Body of pancreas (tissue), 4 donors: ENCODE data around the gene SLC16A5. TPM values are rescaled to one million over a fixed set of nuclear protein-coding genes. Genes with fewer than 3 reads are reported as not detected.
A peak's percentile ranks its signal among the peaks of the same experiment; 100 is the strongest.

Source experiments
- ATAC-seq: fragments of 150-250 bp; one replicate; pipeline ENCODE4 v1.9.1; 2016
- DNase-seq, 4 donors: peaks; one replicate each; pipeline ENCODE4 v3.0.0-alpha.2; 2019
- H3K27ac ChIP-seq, 4 donors: fragments of 200-600 bp; sonication (generic); 1 replicate in 3 of 4; 2 replicates in 1 of 4; pipeline versions ENCODE4 v1.5.1 to v1.6.1; 2016 to 2019; ENCODE audit warnings: mild to moderate bottlenecking in 1 of 4, mixed read lengths in 1 of 4, moderate library complexity in 1 of 4
- H3K27me3 ChIP-seq, 2 donors: fragments of 200-600 bp; sonication (generic); one replicate each; pipeline ENCODE4 v1.6.0; 2016; ENCODE audit warnings: mild to moderate bottlenecking in 1 of 2
- H3K36me3 ChIP-seq, 2 donors: fragments of 200-600 bp; sonication (generic); replicated peaks in 1 of 2; 2 replicates each; pipeline ENCODE4 v1.5.1; 2016; ENCODE audit warnings: low read depth in 2 of 2; ENCODE audit not compliant: insufficient read depth in 1 of 2
- H3K4me1 ChIP-seq: fragments of 200-600 bp; sonication (generic); one replicate; pipeline ENCODE4 v1.6.0; 2016
- H3K4me3 ChIP-seq, 2 donors: fragments of 200-600 bp; sonication (generic); 1 replicate in 1 of 2; 2 replicates in 1 of 2; pipeline ENCODE4 v1.5.1; 2016 to 2019
- H3K9me3 ChIP-seq, 3 donors: fragments of 200-600 bp; sonication (generic); 1 replicate in 2 of 3; 2 replicates in 1 of 3; pipeline ENCODE4 v1.5.1; 2016
- CTCF ChIP-seq, 7 experiments: fragments of 450-650 bp in 4 of 7; fragments of 200-600 bp in 3 of 7; sonication (generic) in 3 of 7; IDR thresholded peaks; one replicate each; pipeline ENCODE4 v1.5.1; 2016 to 2019; ENCODE audit warnings: antibody characterized with exemption in 7 of 7
- POLR2A ChIP-seq, 3 donors: fragments of 450-650 bp; IDR thresholded peaks; one replicate each; pipeline ENCODE4 v1.6.1; 2016; ENCODE audit warnings: antibody characterized with exemption in 3 of 3, mild to moderate bottlenecking in 2 of 3
- WGBS, 2 donors: methylation state at CpG; one replicate each; pipeline ENCODE4 v1.1.5; 2017; 5-methylcytosine and 5-hydroxymethylcytosine counted together
- intact Hi-C: fragments of 100-400 bp; cut with DNase I; formaldehyde crosslinking; loops from one replicate; pipeline ENCODE4 v1.15.1; 2023
- small RNA-seq: library from RNA; depleted of rRNA; stranded (forward); fragments of <200 nt; gene quantifications from one replicate; pipeline ENCODE3, GENCODE V24; 2016
- total RNA-seq, 2 donors: library from RNA; depleted of rRNA; stranded (reverse); fragments of >200 nt; gene quantifications; one replicate each; pipeline ENCODE4 v1.1.0, GENCODE V29; 2016

Gene SLC16A5
- total RNA-seq, 2 donors from 2014 or later: 2.1 to 14.8 TPM

GRCh38 chr17:75154195-75155106, 66.7 kb downstream of the SLC16A5 start, which contains the start of gene JPT1:
Gene JPT1 (minus strand): TSS chr17:75154512. CDS start chr17:75154397, 115 bp downstream.
- TF ChIP-seq CTCF (IDR thresholded peaks at IDR 0.05) (peak in 1 of 7 experiments; percentile 8), POLR2A (IDR thresholded peaks at IDR 0.05) (peak; percentile 98 to 99 (median 99))
- peak within 1 kb of the TSS; percentile 13 to 81 (median 50) for H3K27ac ChIP-seq
- WGBS, 2 donors: 2 to 13% methylated on average over 11 to 62 of the region's 67 CpGs
- H3K9me3 ChIP-seq: no peaks in the 10 kb centered on the region
- H3K4me3 ChIP-seq: peak within 1 kb of the TSS; percentile 44 to 66
- no peaks in the 10 kb centered on the region for H3K36me3 ChIP-seq
- ATAC-seq (peak; percentile 100), DNase-seq (peak; percentile 98 to 99 (median 99))
- H3K27me3 ChIP-seq: no peaks in the 10 kb centered on the region
- peaks cover 16% of the 10 kb centered on the region for H3K4me1 ChIP-seq
- intact Hi-C loops: no loop called here

GRCh38 chr17:75155191-75155601, 67.4 kb downstream of the SLC16A5 start:
- H3K27me3 ChIP-seq: no peaks in the 10 kb centered on the region
- DNase-seq: no peak
- H3K9me3 ChIP-seq: no peaks in the 10 kb centered on the region
- H3K36me3 ChIP-seq: no peaks in the 10 kb centered on the region
- ATAC-seq: no peak
- TF ChIP-seq POLR2A (IDR thresholded peaks at IDR 0.05) (no peak), CTCF (IDR thresholded peaks at IDR 0.05) (no peak)
- H3K4me1 ChIP-seq: peaks cover 16% of the 10 kb centered on the region
- H3K4me3 ChIP-seq: no peak overlapping the region
- 86 to 87% methylated on average over 3 of the region's 3 CpGs for WGBS, 2 donors
- intact Hi-C loops: no loop called here
- peak overlapping the region in 1 of 4 donors; percentile 13 for H3K27ac ChIP-seq

Small RNAs within 50 kb of the gene (small RNA-seq; reads per million reads assigned to genes)
- not detected for gene AC111186.1
- not detected for gene RF00019
- not detected for gene RN7SL573P

Other genes with a start within 250 kb of the SLC16A5 start
- gene GRIN2C, start 228.1 kb upstream of the SLC16A5 start, total RNA-seq: not detected
- gene FDXR, start 215.0 kb upstream of the SLC16A5 start, total RNA-seq: 10 to 100 TPM; 14.3 to 25.7 TPM
- not detected for gene FADS6, start 194.3 kb upstream of the SLC16A5 start, total RNA-seq
- gene USH1G, start 164.7 kb upstream of the SLC16A5 start, total RNA-seq: under 1 TPM in 1 of 2 donors, not detected in 1; under 0.01 TPM
- gene OTOP2, start 163.7 kb upstream of the SLC16A5 start, total RNA-seq: not detected
- gene OTOP3, start 152.1 kb upstream of the SLC16A5 start, total RNA-seq: 1 to 10 TPM in 1 of 2 donors, under 1 TPM in 1; 0.66 to 2.3 TPM
- 100 to 1,000 TPM; 157 to 164 TPM for gene HID1, start 115.2 kb upstream of the SLC16A5 start, total RNA-seq
- gene CDR2L, start 100.3 kb upstream of the SLC16A5 start, total RNA-seq: 10 to 100 TPM; 11.9 to 18.5 TPM
- gene MRPL58, start 75.3 kb upstream of the SLC16A5 start, total RNA-seq: 10 to 100 TPM in 1 of 2 donors, not detected in 1; 16.9 TPM
- 100 to 1,000 TPM; 105 to 131 TPM for gene ATP5PD, start 41.0 kb upstream of the SLC16A5 start, total RNA-seq
- gene KCTD2, start 40.7 kb upstream of the SLC16A5 start, total RNA-seq: 10 to 100 TPM; 11.2 to 12.7 TPM
- 1 to 10 TPM; 6.7 to 7.9 TPM for gene ARMC7, start 22.0 kb downstream of the SLC16A5 start, total RNA-seq
- 10 to 100 TPM; 69.9 to 71.3 TPM for gene NT5C, start 43.8 kb downstream of the SLC16A5 start, total RNA-seq
- 10 to 100 TPM; 17.4 to 42.5 TPM for gene JPT1, start 66.6 kb downstream of the SLC16A5 start, total RNA-seq
- gene SUMO2, start 95.0 kb downstream of the SLC16A5 start, total RNA-seq: 10 to 100 TPM; 25.1 to 25.2 TPM
- gene NUP85, start 117.7 kb downstream of the SLC16A5 start, total RNA-seq: 10 to 100 TPM; 19.7 to 40.2 TPM
- gene GGA3, start 173.7 kb downstream of the SLC16A5 start, total RNA-seq: 10 to 100 TPM; 13.5 to 24.1 TPM
- gene MRPS7, start 173.9 kb downstream of the SLC16A5 start, total RNA-seq: 10 to 100 TPM; 13.7 to 25.4 TPM
- gene MIF4GD, start 183.3 kb downstream of the SLC16A5 start, total RNA-seq: 10 to 100 TPM; 20.5 to 26.4 TPM
- 1 to 10 TPM; 7.6 to 8.3 TPM for gene SLC25A19, start 201.5 kb downstream of the SLC16A5 start, total RNA-seq